Activated CD4-positive, alpha-beta memory T cell treated with anti-CD3 and anti-CD28 coated beads, Interleukin-2, amount 10 ng/mL, durations not matched to agents 7 days and 5 days (primary cell): ENCODE results near the gene MRAS. TPM values are rescaled to one million over a fixed set of nuclear protein-coding genes. Genes with fewer than 3 reads are reported as not detected.

Experiments
- CTCF ChIA-PET: fragments of 350-600 bp; sonication (Branson Sonifier 250); formaldehyde crosslinking; loops from one replicate; lab custom pipeline; 2021; ENCODE audit warnings: antibody characterized with exemption, inconsistent platforms; lab: Charles Lee
- POLR2A ChIA-PET: fragments of 350-600 bp; sonication (Branson Sonifier 250); formaldehyde crosslinking; loops from one replicate; lab custom pipeline; 2021; ENCODE audit warnings: antibody characterized with exemption; lab: Charles Lee
- DNase-seq: peaks from one replicate; pipeline ENCODE4 v3.0.0-alpha.2; 2020
- H3K27ac Mint-ChIP-seq: one replicate; pipeline ENCODE4 v1.8.0; 2021; ENCODE audit warnings: mild to moderate bottlenecking, mixed read lengths
- H3K27me3 Mint-ChIP-seq: one replicate; pipeline ENCODE4 v1.8.0; 2021; ENCODE audit warnings: mixed read lengths
- H3K36me3 Mint-ChIP-seq: one replicate; pipeline ENCODE4 v1.8.0; 2021; ENCODE audit warnings: low read depth, mixed read lengths
- H3K4me1 Mint-ChIP-seq: one replicate; pipeline ENCODE4 v1.8.0; 2021; ENCODE audit warnings: mixed read lengths
- H3K4me3 Mint-ChIP-seq: one replicate; pipeline ENCODE4 v1.8.0; 2021; ENCODE audit warnings: mild to moderate bottlenecking, mixed read lengths
- H3K9me3 Mint-ChIP-seq: one replicate; pipeline ENCODE4 v1.8.0; 2021; ENCODE audit warnings: mixed read lengths
- total RNA-seq, 2 experiments: library from RNA; stranded (reverse); gene quantifications; one replicate each; pipeline ENCODE4 v1.2.3, GENCODE V29; 2021

MRAS gene
- total RNA-seq, 2 experiments from 2014 or later = not detected

- Mint-ChIP-seq H3K27ac (no peak overlapping the region), H3K27me3 (peaks cover 57% of the 10 kb centered on the region), H3K36me3 (no peaks in the 10 kb centered on the region), H3K4me3 (no peak overlapping the region), H3K4me1 (peaks cover 15% of the 10 kb centered on the region), H3K9me3 (no peaks in the 10 kb centered on the region)
- CTCF ChIA-PET = interaction anchor here (1.1 kb wide), 1 partner anchor 14 kb away, joined by 3 read pairs; no protein-coding TSS in a partner anchor
- DNase-seq = no peak
- POLR2A ChIA-PET = interaction anchor here (2.0 kb wide), 1 partner anchor 161 kb away, joined by 6 read pairs; the partner anchor contains the start of gene CEP70
These were observed 84.3 kb downstream of the MRAS start for GRCh38 chr3:138432576-138433240.

GRCh38 chr3:138433892-138434275, 85.5 kb downstream of the MRAS start:
- H3K27me3 Mint-ChIP-seq = peaks cover 54% of the 10 kb centered on the region
- H3K9me3 Mint-ChIP-seq = no peaks in the 10 kb centered on the region
- ChIA-PET CTCF (interaction anchor here (0.6 to 2.2 kb wide), 10 partner anchors 11 to 489 kb away, joined by 3 to 18 read pairs (median 4); partner anchors contain the start of gene CEP70), POLR2A (interaction anchor here (1.0 to 2.0 kb wide), 5 partner anchors 15 to 260 kb away, joined by 3 to 6 read pairs (median 3); partner anchors contain the start of gene CEP70)
- H3K4me3 Mint-ChIP-seq = no peak overlapping the region
- H3K4me1 Mint-ChIP-seq = peaks cover 15% of the 10 kb centered on the region
- DNase-seq = no peak
- no peak overlapping the region for H3K27ac Mint-ChIP-seq
- no peaks in the 10 kb centered on the region for H3K36me3 Mint-ChIP-seq

DNA sequence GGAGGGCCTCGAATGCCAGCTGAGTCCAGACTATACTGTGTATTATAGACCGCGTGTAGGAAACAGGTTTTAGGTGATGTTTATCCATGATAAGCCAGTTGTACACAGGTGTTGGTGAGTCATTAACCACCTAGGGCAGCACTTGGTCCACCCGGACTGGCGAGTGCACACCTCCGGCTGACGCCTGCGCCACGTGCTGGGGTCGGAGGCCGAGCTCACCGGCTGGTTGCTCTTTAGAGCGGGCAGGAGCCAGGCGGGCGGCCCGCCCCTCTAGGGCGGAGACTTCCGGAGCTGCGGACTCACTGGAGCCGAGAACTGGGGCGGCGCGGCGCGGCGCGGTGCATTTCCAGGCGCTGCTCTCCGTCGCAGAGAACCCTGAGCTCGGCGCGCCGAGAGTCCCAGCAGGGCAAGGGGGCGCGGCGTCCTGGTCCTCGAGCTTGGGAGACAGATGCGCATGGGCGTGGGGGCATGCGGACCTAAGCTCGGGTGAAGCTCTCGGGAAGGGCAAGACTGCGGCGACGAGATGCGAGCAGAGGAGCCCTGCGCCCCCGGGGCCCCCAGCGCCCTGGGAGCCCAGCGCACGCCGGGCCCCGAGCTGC, 86.0 kb downstream of the MRAS start, which contains the start of gene ESYT3:
ESYT3 (plus strand) TSS at position 341 of the 599 bp plus-strand sequence; CDS start at position 524, 183 bp downstream.
- Mint-ChIP-seq H3K27ac (no peak within 1 kb of the TSS), H3K9me3 (no peaks in the 10 kb centered on the region), H3K4me1 (peaks cover 15% of the 10 kb centered on the region), H3K27me3 (peaks cover 52% of the 10 kb centered on the region), H3K4me3 (peak within 1 kb of the TSS; percentile 72), H3K36me3 (no peaks in the 10 kb centered on the region)
- POLR2A ChIA-PET = interaction anchor here (0.6 to 2.0 kb wide), 7 partner anchors 16 to 481 kb away, joined by 3 to 6 read pairs (median 3); partner anchors contain the start of gene CEP70
- CTCF ChIA-PET = interaction anchor here (0.6 to 2.2 kb wide), 11 partner anchors 12 to 502 kb away, joined by 3 to 18 read pairs (median 4); partner anchors contain the start of gene CEP70
- peak; percentile 72 for DNase-seq

DNA sequence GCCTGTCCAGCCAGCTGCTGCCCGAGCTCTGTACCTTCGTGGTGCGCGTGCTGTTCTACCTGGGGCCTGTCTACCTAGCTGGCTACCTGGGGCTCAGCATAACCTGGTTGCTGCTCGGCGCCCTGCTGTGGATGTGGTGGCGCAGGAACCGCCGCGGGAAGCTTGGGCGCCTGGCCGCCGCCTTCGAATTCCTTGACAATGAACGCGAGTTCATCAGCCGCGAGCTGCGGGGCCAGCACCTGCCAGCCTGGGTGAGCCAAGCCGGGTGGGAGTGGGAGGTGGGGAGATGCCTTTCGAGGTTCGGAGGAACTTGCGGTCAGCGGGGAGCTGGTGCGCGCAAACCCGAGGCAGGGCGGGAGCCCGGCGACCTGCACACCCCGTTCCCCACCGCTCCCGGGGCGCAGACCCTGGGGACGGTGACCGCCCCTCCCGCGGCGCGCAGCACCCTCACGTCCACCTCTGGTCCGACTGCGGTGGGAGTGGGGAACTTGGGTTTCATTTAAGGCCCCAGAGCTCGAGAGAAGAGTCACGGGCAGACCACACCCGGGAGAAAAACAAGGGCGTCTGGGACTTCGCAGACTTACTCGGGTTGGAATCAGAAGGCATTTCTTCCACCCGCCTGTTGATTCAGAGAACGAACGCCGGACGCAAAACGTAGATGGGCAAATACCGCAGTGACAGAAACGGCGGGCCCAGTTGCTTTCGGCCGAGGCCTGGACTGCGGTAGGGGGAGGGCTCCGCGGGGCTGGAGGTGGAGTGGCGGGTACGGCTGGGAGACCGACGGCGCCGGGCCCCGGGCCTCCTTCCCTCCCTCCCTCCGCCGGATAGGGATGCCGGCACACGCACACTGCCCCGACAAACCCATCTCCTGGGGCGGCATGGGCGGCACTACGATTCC, 86.7 kb downstream of the MRAS start:
- CTCF ChIA-PET = interaction anchor here (1.2 to 2.2 kb wide), 9 partner anchors 13 to 501 kb away, joined by 3 to 18 read pairs (median 4); partner anchors contain the start of gene CEP70
- peak overlapping the region; percentile 47 for H3K4me3 Mint-ChIP-seq
- H3K4me1 Mint-ChIP-seq = peaks cover 15% of the 10 kb centered on the region
- H3K27me3 Mint-ChIP-seq = peaks cover 52% of the 10 kb centered on the region
- no peaks in the 10 kb centered on the region for H3K36me3 Mint-ChIP-seq
- no peak overlapping the region for H3K27ac Mint-ChIP-seq
- DNase-seq = no peak
- H3K9me3 Mint-ChIP-seq = no peaks in the 10 kb centered on the region
- POLR2A ChIA-PET = interaction anchor here (0.6 to 2.0 kb wide), 8 partner anchors 16 to 480 kb away, joined by 3 to 6 read pairs (median 3); partner anchors contain the start of gene CEP70

DNA sequence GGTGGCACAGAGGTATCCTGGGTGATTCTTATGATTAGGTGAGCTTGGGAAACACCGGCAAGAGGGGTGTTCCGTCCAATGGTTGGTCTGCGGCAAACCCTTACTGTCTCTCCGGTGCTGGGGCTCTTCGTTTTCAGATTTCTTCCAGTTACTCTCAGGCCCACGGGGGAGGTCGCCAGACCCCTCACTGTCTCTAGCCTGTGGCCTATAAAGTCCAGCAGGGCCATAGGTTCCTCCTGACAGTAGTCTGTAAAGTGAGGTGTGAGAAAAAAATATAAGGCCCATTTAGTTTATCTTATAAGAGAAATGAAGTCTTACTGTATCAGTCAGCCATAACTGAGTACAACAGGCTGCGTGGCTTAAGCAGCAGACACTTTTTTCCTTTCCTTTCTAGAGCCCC, 87.5 kb downstream of the MRAS start:
- Mint-ChIP-seq H3K9me3 (no peaks in the 10 kb centered on the region), H3K4me3 (peak overlapping the region; percentile 40), H3K4me1 (peaks cover 15% of the 10 kb centered on the region), H3K27me3 (peaks cover 52% of the 10 kb centered on the region), H3K36me3 (no peaks in the 10 kb centered on the region), H3K27ac (no peak overlapping the region)
- CTCF ChIA-PET = interaction anchor here (1.7 kb wide), 1 partner anchor 20 kb away, joined by 4 read pairs; no protein-coding TSS in a partner anchor
- POLR2A ChIA-PET = interaction anchor here (0.9 kb wide), 1 partner anchor 248 kb away, joined by 3 read pairs; no protein-coding TSS in a partner anchor
- DNase-seq = no peak

DNA sequence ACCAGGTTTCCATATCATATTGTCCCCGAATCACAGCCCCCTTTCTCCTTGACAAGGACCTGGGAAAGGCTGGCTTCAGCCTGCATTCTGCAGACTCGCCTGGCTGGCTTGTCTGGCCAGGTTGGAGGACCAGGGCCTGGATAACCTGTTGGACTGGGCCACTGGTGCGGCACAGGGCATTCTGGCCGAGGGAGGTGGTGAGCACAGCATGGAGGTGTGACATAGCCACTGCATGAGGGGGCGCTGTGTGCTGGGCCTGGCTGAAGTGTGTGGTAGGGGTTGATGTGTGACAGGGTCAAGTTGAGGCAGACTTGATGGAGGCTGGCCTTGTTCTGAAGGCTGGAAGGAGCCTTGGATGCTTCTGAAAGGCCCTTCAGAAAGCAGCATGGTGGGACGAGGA, 88.9 kb downstream of the MRAS start:
- no peak for DNase-seq
- Mint-ChIP-seq H3K27ac (no peak overlapping the region), H3K36me3 (no peaks in the 10 kb centered on the region), H3K4me1 (peaks cover 15% of the 10 kb centered on the region), H3K4me3 (no peak overlapping the region), H3K27me3 (peaks cover 46% of the 10 kb centered on the region), H3K9me3 (no peaks in the 10 kb centered on the region)
- ChIA-PET POLR2A (no interaction called here), CTCF (no interaction called here)

DNA sequence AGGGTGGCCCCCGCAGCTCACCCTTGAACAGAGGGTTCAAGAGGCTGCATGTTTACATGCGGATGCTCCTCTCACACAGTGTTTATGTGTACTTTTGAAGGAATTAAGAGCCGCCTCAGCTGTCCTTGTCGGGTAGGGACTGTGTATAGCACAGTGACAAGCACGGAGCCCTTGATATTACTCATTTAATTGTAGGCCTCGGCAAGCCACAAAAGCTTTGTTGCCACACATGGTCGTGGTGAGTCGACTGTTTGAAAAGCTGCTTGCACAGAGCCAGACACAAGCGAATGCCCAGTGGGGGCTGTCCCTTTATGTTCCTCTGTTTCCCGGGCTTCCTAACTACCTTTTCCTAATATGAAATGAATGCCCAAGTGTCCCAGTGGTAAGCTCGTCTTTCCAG, 90.5 kb downstream of the MRAS start:
- H3K4me3 Mint-ChIP-seq = no peak overlapping the region
- H3K27ac Mint-ChIP-seq = no peak overlapping the region
- ChIA-PET POLR2A (no interaction called here), CTCF (interaction anchor here (1.0 kb wide), 1 partner anchor 21 kb away, joined by 4 read pairs; no protein-coding TSS in a partner anchor)
- no peaks in the 10 kb centered on the region for H3K36me3 Mint-ChIP-seq
- peaks cover 34% of the 10 kb centered on the region for H3K27me3 Mint-ChIP-seq
- no peak for DNase-seq
- peaks cover 9% of the 10 kb centered on the region for H3K4me1 Mint-ChIP-seq
- H3K9me3 Mint-ChIP-seq = no peaks in the 10 kb centered on the region

DNA sequence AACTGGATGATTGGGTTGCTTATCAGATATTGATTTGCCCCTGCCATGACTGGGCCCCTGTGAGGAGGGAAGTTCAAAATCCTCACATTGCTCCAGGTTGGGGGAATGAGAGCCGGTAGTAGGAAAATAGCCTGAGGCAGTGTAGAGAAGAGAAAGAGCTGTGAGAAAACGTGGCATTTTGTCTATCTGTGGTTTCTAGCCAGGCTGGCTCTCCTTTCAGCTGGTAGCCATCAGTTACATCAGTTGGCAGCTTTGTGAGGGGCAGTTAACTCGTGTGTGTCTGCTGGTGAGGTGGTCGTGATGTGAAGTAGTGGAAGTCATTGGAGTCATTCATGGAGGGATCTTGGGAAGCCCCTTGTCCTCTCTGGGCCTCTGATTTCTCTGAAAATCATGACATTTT, 91.3 kb downstream of the MRAS start:
- POLR2A ChIA-PET = no interaction called here
- no peak for DNase-seq
- Mint-ChIP-seq H3K4me3 (no peak overlapping the region), H3K4me1 (peaks cover 5% of the 10 kb centered on the region), H3K27ac (no peak overlapping the region), H3K9me3 (no peaks in the 10 kb centered on the region), H3K36me3 (no peaks in the 10 kb centered on the region), H3K27me3 (peaks cover 27% of the 10 kb centered on the region)
- CTCF ChIA-PET = no interaction called here

GRCh38 chr3:138440121-138440521, 91.7 kb downstream of the MRAS start:
- H3K27me3 Mint-ChIP-seq = peaks cover 27% of the 10 kb centered on the region
- H3K27ac Mint-ChIP-seq = no peak overlapping the region
- no peaks in the 10 kb centered on the region for H3K9me3 Mint-ChIP-seq
- H3K4me1 Mint-ChIP-seq = peaks cover 5% of the 10 kb centered on the region
- POLR2A ChIA-PET = no interaction called here
- H3K36me3 Mint-ChIP-seq = no peaks in the 10 kb centered on the region
- CTCF ChIA-PET = no interaction called here
- no peak for DNase-seq
- no peak overlapping the region for H3K4me3 Mint-ChIP-seq

DNA sequence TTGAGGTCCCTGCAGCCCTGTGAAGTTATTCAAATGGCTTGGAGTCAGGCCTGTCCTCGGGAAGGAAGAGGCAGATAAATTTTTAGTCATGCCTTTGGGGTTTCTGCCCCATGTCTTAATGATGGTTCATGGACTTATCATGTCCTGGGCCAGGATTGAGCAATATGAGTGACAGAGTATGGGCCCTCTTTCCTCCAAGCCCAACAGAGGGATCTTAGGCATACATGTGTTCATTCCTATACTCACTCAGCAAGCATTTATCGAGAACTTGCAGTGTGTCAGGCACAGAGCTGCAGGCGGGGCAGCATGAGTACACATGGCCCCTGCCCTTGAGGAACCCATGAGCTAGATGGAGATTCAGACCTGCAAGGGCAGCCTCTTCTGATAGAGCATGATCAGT, 92.2 kb downstream of the MRAS start:
- ChIA-PET POLR2A (no interaction called here), CTCF (interaction anchor here (1.0 kb wide), 1 partner anchor 22 kb away, joined by 3 read pairs; no protein-coding TSS in a partner anchor)
- Mint-ChIP-seq H3K27me3 (peaks cover 25% of the 10 kb centered on the region), H3K9me3 (no peaks in the 10 kb centered on the region), H3K27ac (no peak overlapping the region), H3K36me3 (no peaks in the 10 kb centered on the region), H3K4me3 (no peak overlapping the region), H3K4me1 (peaks cover 3% of the 10 kb centered on the region)
- DNase-seq = no peak

GRCh38 chr3:138441256-138441655, 92.9 kb downstream of the MRAS start:
- no peaks in the 10 kb centered on the region for H3K36me3 Mint-ChIP-seq
- CTCF ChIA-PET = interaction anchor here (1.0 kb wide), 1 partner anchor 22 kb away, joined by 3 read pairs; no protein-coding TSS in a partner anchor

DNA sequence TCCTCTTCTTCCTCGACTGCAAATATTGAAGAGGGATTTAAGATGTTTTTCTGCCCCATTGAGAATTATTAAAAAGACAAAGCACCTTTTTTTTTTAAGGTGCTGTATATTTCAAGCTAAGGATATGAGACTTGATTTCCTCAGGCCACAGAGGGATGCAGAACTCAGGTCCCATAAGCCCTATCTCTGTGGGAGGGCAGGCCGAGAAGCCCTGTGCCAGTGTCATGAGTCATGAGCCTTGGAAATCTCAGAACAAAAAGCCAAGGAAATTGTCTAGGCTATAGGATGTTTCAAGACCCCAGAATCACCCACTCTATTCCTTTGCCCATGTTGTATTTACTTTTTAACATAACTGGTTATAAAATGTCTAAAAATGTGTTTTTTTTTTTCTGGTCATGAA, 93.4 kb downstream of the MRAS start:
- Mint-ChIP-seq H3K4me3 (no peak overlapping the region), H3K4me1 (no peaks in the 10 kb centered on the region), H3K36me3 (no peaks in the 10 kb centered on the region), H3K27me3 (peaks cover 14% of the 10 kb centered on the region), H3K9me3 (no peaks in the 10 kb centered on the region), H3K27ac (no peak overlapping the region)
- CTCF ChIA-PET = interaction anchor here (1.2 kb wide), 1 partner anchor 15 kb away, joined by 3 read pairs; no protein-coding TSS in a partner anchor
- POLR2A ChIA-PET = no interaction called here
- DNase-seq = no peak

More at GRCh38 chr3:138441256-138441655, 92.9 kb downstream of the MRAS start:
- H3K27ac Mint-ChIP-seq = no peak overlapping the region
- peaks cover 18% of the 10 kb centered on the region for H3K27me3 Mint-ChIP-seq
- no peaks in the 10 kb centered on the region for H3K4me1 Mint-ChIP-seq
- no peak for DNase-seq
- no peak overlapping the region for H3K4me3 Mint-ChIP-seq
- POLR2A ChIA-PET = no interaction called here
- no peaks in the 10 kb centered on the region for H3K9me3 Mint-ChIP-seq
